Thyroid gland (tissue), 4 donors: ENCODE data around the gene CDK11A.

Experiments used
- POLR2A ChIP-seq, 2 donors: fragments of 450-650 bp; IDR thresholded peaks; one replicate each; pipeline ENCODE4 v1.6.1; 2017; ENCODE audit warnings: antibody characterized with exemption in 2 of 2, mild to moderate bottlenecking in 2 of 2, moderate library complexity in 1 of 2
- TF ChIP-seq, protein P1 (sequence below), 6 experiments: fragments of 200-600 bp in 3 of 6; fragments of 450-650 bp in 3 of 6; sonication (generic) in 3 of 6; IDR thresholded peaks; one replicate each; pipeline ENCODE4 v1.5.1; 2016 to 2019; ENCODE audit warnings: antibody characterized with exemption in 6 of 6, mild to moderate bottlenecking in 2 of 6, inconsistent platforms in 1 of 6, moderate library complexity in 1 of 6

DNA sequence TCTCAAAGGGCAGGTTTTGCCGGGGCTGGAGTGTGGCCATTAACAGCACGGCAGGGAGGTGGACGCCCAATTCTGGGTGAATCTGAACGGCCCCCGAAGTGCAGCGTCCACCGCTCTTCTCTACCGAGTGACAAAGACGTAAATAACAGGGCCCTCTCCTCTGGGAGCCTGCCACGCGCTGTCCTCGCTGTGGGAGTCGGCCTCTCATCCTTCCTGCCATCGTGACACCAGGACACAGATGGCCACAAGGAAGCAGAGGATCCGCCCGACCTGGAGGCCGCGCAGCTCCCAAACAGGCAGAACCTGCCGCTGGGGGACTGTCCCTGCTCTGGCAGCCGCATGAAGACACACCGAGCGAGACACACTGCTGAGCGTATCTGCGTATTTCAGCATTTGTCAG, 53.3 kb downstream of the CDK11A start:
- TF ChIP-seq, protein P1, sequence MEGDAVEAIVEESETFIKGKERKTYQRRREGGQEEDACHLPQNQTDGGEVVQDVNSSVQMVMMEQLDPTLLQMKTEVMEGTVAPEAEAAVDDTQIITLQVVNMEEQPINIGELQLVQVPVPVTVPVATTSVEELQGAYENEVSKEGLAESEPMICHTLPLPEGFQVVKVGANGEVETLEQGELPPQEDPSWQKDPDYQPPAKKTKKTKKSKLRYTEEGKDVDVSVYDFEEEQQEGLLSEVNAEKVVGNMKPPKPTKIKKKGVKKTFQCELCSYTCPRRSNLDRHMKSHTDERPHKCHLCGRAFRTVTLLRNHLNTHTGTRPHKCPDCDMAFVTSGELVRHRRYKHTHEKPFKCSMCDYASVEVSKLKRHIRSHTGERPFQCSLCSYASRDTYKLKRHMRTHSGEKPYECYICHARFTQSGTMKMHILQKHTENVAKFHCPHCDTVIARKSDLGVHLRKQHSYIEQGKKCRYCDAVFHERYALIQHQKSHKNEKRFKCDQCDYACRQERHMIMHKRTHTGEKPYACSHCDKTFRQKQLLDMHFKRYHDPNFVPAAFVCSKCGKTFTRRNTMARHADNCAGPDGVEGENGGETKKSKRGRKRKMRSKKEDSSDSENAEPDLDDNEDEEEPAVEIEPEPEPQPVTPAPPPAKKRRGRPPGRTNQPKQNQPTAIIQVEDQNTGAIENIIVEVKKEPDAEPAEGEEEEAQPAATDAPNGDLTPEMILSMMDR (IDR thresholded peaks at IDR 0.05) = no peak
- no peak for TF ChIP-seq POLR2A (IDR thresholded peaks at IDR 0.05)
